ENCODE data around the gene ZNF827.

Gene ZNF827

DNA sequence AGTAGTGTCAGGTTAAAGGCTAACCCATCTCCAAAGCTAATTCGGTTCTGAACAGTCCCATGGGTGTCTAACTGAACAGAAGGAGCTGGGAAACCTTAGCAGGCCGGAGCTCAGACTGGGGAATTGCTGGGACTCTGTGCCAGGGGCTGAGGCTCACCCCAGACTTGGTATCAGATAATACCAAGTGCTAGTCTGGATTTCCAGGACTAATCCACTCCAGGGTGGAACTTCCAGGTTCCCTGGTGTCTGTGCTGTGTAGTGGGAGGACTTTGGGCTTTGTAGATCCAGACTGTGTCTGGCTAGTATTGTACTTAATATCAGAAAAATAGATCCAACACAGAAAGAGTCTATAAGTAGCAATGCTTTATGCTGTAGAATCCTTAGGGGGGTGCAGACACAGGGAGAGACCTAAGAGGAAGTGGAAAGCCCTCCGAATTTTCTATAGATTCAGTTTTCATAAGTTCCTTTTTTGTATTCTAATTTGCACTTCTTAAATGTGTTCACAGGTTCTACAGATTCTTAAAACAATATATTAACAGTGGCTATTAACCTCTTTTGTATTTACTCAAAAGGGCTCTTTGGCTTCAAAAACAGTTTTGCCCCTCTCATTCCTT is 4.1 kb downstream of the ZNF827 start:
- DNase-seq, result no peak

DNA sequence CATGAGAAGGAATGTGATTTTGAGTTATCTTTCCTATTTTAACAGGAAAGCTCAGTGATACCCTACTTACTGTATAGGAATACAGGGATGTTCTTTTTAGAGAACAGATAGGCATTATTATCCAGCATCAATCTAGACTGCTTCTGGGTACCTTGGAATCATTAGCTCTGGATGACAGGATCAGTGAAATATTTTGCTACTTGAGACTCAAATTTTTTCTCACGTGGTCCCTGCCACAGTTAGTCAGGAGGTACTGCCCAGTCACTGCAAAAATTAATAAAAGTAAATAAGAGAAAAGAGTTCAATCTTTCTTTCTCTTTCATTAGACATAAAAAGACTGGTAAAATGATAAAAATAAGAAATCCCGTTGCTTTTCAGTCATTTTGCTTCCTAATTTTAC is 5.5 kb downstream of the ZNF827 start:
- DNase-seq, result no peak

GRCh38 chr4:145931403-145931802 is 7.2 kb downstream of the ZNF827 start:
- DNase-seq, result no peak

GRCh38 chr4:145930592-145930991 is 8.0 kb downstream of the ZNF827 start:
- no peak for DNase-seq

DNA sequence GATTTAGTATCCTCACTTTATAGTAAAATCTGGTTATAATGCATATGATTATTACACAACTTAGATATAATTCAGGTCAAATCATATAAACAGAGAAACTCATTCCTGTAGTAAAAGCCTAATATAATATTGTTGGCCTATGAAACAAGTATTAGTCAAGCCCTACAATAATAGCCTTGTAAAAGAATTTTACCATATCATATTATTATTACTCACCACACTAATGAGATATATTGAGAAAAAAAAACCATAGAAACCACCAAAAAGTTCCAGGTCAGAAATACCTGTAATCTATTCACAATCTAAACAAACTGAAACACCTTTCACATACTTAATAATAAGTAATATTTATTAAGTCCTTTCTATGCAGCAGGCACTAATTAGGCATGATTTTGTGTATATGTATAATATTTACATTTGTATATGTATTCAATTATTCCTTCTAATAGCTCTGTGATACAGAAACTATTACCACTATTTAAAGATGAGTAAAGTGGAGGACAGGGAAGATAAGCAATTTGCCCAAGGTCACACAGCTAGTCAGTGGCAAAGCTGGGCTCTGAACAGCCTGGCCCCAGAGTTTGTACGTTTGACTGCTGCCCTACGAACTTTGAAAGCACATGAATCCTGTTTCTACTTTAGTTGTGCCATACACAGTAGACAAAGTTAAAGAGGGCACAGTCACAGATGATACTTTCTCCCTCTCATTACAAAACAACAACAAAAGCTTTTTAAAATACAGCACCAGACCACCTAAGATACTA is 9.0 kb downstream of the ZNF827 start:
- no peak for DNase-seq

DNA sequence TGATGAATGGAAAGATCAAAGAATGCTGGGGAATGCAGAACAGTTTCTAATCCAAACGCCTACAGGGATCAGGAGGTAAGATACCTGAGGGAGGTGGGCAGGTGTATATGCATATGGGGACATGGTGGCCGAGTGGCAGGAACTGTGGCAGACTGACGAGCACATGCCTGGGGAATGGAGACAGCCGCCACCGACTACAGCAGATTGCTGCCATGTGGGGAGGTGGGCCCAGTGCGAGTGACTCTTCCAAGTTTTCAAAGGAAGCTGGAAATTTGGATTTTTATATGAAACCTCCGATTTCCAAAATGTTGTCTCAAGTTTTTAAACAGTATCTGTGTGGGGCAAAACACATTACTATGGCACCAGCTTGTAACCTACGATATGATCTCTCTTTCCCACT is 9.9 kb downstream of the ZNF827 start:
- no peak for DNase-seq

DNA sequence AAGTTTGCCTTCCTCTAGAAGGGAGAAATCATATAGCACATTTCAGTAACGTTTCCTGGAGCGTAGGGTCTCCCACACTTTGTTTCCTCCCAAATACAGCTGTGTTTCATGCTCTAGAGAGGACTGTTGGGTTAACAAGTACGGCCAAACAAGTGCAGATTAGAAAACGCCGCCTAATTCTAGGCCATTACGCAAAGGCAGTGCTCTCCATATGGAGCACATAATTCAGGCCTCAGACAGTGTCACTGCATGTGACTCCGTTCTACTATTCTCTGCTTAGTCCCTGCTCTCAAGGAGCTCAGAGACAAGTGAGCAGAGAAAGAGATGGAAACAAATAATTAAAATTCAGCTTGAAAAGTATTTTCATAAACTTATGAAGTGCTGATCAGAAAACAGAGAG is 11.6 kb downstream of the ZNF827 start:
- no peak for DNase-seq

- DNase-seq, result no peak
Observed at GRCh38 chr4:145921231-145921630, 17.4 kb downstream of the ZNF827 start.

- DNase-seq, result no peak
Observed at GRCh38 chr4:145920205-145920604, 18.4 kb downstream of the ZNF827 start.

DNA sequence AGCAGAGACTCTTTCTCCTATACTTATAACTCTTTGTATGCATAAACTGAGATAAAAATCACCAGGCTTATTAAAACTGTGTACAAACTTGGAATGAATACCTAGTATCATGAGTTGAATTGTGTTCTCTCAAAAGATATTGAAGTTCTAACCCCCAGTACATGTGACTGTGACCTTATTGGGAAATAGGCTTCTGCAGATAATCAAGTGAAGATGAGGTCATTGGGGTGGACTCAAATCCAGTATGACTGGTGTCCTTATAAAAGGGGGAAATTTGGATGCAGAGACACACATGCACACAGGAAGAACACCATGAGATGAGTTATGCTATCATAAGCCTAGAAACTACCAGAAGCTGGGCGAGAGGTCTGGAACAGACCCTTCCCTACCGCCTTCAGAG is 26.2 kb downstream of the ZNF827 start:
- no peak for DNase-seq

DNA sequence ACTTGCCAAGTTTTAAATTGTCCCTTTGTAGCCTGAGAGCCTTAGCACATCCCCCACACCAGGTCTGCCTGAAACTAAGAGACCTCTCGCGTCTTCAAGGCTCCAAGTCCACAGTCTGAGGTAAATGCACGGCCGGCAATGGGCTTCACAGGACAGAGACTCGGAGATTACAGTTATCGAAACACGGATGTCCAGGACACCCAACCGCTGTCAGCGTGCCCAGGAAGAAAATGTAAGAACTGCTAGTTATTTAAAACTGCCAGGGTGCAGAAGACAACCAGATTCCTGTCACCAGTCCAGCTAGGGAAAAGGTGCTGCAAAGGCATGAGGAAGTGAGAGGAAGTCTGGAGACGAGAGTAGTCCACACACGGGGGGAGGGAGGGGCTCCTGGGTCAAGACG is 28.9 kb downstream of the ZNF827 start:
- DNase-seq, result no peak

GRCh38 chr4:145909281-145909715 is 29.3 kb downstream of the ZNF827 start:
- no peak for DNase-seq

- DNase-seq, result no peak
Observed at GRCh38 chr4:145907812-145908211, 30.8 kb downstream of the ZNF827 start.

- DNase-seq, result no peak
Observed at GRCh38 chr4:145907390-145907789, 31.2 kb downstream of the ZNF827 start.

- DNase-seq, result no peak
Observed at GRCh38 chr4:145904413-145905177, 34.0 kb downstream of the ZNF827 start.

DNA sequence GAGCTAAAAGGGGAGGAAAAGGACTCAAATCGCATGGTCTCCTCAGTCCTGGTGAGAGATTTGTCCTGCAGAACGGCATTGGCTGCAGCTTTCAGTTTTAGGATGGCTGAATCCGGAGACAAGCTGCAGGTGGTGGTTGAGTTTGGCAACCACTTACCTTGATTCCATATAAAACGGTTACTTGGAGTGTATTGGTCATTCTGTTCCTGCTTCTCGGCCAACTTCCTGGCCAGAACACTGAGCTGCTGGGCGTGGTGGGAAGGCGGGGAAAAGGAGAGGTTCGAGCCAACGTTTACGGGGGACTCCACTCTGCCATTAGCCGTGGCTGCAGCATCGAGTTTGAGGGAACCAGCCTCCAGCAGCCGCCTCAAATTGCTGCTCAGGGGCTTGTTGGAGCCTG is 36.1 kb downstream of the ZNF827 start:
- DNase-seq, result no peak

- no peak for DNase-seq
Observed at GRCh38 chr4:145899886-145900460, 38.6 kb downstream of the ZNF827 start.

- DNase-seq, result no peak
Observed at GRCh38 chr4:145898926-145899531, 39.6 kb downstream of the ZNF827 start.

GRCh38 chr4:145898466-145898865 is 40.2 kb downstream of the ZNF827 start:
- no peak for DNase-seq

DNA sequence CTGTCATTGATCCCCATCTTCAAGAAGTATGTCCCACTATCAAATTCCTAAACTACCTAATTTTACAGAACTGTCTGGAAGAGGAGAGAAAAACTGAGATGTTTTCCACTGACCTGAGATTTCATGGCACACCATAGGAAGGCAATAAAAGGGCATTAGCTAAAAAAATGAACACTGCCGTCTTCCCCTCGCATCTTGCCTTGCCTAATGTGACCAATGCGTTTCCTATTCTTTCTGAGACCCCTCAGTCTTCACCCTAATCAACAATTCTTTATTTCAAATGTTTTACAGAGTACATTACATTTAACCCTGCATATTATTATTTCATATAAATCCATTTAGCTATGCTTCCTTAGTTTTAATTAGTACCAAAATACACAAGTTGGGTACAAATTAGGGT is 43.6 kb downstream of the ZNF827 start:
- no peak for DNase-seq

DNA sequence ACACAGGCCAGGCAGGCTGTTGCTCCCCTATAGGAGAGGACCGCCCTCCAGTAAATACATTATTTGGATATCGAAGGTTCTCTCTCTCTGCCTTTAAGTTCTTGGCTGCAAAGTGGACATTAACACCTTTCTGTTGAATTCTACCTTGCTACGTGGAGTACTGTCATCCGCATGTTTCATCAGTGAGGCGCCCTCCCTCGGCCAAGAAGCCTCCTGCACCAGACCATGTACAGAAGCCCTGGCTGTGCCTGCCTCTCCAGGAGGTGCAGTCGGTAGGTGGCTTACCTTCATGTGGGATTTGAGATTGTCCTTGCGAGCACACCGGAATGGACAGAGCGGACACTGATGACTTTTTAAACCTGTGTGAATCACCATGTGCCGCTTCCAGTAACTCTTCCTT is 46.7 kb downstream of the ZNF827 start:
- DNase-seq, result no peak

GRCh38 chr4:145890689-145891088 is 47.9 kb downstream of the ZNF827 start:
- DNase-seq, result no peak

DNA sequence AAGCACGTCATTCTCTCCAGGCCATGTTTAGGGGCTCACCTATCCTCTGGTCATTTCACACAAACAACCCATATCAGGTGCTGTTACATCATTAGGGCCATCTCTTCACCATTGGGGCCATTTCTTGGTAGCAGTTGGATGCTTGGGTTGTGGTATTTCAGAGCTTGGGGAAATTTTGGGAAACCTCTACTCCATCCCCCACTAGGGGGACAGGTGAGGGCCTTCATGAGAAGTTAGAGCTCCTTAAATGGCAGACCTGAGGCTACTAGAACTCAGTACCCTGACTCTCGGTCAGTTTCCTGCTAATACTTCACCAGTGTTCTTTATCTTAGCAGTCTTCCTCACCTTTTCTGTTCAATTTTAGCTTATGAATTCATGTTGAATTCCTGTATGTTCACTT is 50.2 kb downstream of the ZNF827 start:
- DNase-seq, result no peak
